Stimulated activated CD4-positive, alpha-beta T cell treated with anti-CD3 and anti-CD28 coated beads, Interleukin-4, amount 100 ng/mL, for 48 hours (primary cell): ENCODE results near the gene ADAM17.
"Not testable (repeated sequence)": the region's sequence is repeated elsewhere in the genome, so short reads cannot be mapped to it uniquely, and the experiment has no call there.

Experiments
- DNase-seq, 2 donors: peaks; one replicate each; pipeline ENCODE4 v3.0.0-alpha.2; 2020; ENCODE audit warnings: low read depth in 2 of 2

The ADAM17 gene

GRCh38 chr2:9555297-9556120 is at the start of gene ADAM17:
Gene ADAM17, minus strand, starts transcription at chr2:9555830. Its CDS starts 225 bp downstream, at chr2:9555605.
- DNase-seq: peak; percentile 78 to 86

GRCh38 chr2:9602412-9602811 is 46.8 kb upstream of the ADAM17 start:
- DNase-seq: no peak

- DNase-seq: no peak
Measured at GRCh38 chr2:9601397-9601796, 45.8 kb upstream of the ADAM17 start.

GRCh38 chr2:9599430-9599829 is 43.8 kb upstream of the ADAM17 start:
- no peak for DNase-seq

GRCh38 chr2:9596621-9597311 is 41.1 kb upstream of the ADAM17 start:
- no peak for DNase-seq

GRCh38 chr2:9595746-9596145 is 40.1 kb upstream of the ADAM17 start:
- DNase-seq: no peak

GRCh38 chr2:9595256-9595655 is 39.6 kb upstream of the ADAM17 start:
- not testable (repeated sequence) for DNase-seq

- no peak for DNase-seq
Measured at GRCh38 chr2:9594366-9595054, 38.9 kb upstream of the ADAM17 start.

- no peak for DNase-seq
Measured at GRCh38 chr2:9593925-9594324, 38.3 kb upstream of the ADAM17 start.

GRCh38 chr2:9592699-9593098 is 37.1 kb upstream of the ADAM17 start:
- DNase-seq: no peak

- DNase-seq: no peak
Measured at GRCh38 chr2:9590641-9591040, 35.0 kb upstream of the ADAM17 start.

GRCh38 chr2:9586465-9586864 is 30.8 kb upstream of the ADAM17 start:
- no peak for DNase-seq

- no peak for DNase-seq
Measured at GRCh38 chr2:9585486-9585885, 29.9 kb upstream of the ADAM17 start.

- not testable (repeated sequence) for DNase-seq
Measured at GRCh38 chr2:9584902-9585301, 29.3 kb upstream of the ADAM17 start.

GRCh38 chr2:9582624-9583023 is 27.0 kb upstream of the ADAM17 start:
- no peak for DNase-seq

- no peak for DNase-seq
Measured at GRCh38 chr2:9578467-9579235, 23.0 kb upstream of the ADAM17 start.

- no peak for DNase-seq
Measured at GRCh38 chr2:9574331-9574730, 18.7 kb upstream of the ADAM17 start.

GRCh38 chr2:9573840-9574239 is 18.2 kb upstream of the ADAM17 start:
- DNase-seq: no peak

GRCh38 chr2:9573013-9573720 is 17.5 kb upstream of the ADAM17 start:
- no peak for DNase-seq

GRCh38 chr2:9570182-9571060 is 14.8 kb upstream of the ADAM17 start:
- DNase-seq: no peak
